Nephron (organoid): ENCODE measurements around the gene ROBO2.
A peak's percentile ranks its signal among the peaks of the same experiment; 100 is the strongest.

Experiments used
- H3K27ac Mint-ChIP-seq, 3 experiments: 2 replicates each; pipeline ENCODE4 v1.8.0; 2020; ENCODE audit warnings: mixed read lengths in 3 of 3, mild to moderate bottlenecking in 2 of 3, moderate library complexity in 1 of 3
- H3K27me3 Mint-ChIP-seq: 2 replicates; pipeline ENCODE4 v1.8.0; 2021; ENCODE audit warnings: low read depth, mild to moderate bottlenecking, moderate library complexity, mixed read lengths
- H3K36me3 Mint-ChIP-seq: 2 replicates; pipeline ENCODE4 v1.8.0; 2020; ENCODE audit warnings: low read depth, mixed read lengths
- H3K4me1 Mint-ChIP-seq: 2 replicates; pipeline ENCODE4 v1.8.0; 2020; ENCODE audit warnings: mixed read lengths
- H3K4me3 Mint-ChIP-seq, 3 experiments: 2 replicates each; pipeline ENCODE4 v1.8.0; 2020; ENCODE audit warnings: mild to moderate bottlenecking in 3 of 3, mixed read lengths in 3 of 3, moderate library complexity in 2 of 3
- H3K9me3 Mint-ChIP-seq: 2 replicates; pipeline ENCODE4 v1.8.0; 2020; ENCODE audit warnings: mixed read lengths
- TF ChIP-seq, protein P1 (sequence below), 3 experiments: fragments of 200-600 bp; sonication (generic); IDR thresholded peaks; one replicate each; pipeline ENCODE4 v1.5.0; 2021; ENCODE audit warnings: antibody characterized with exemption in 3 of 3; ENCODE audit not compliant: unreplicated experiment in 3 of 3

The ROBO2 gene

GRCh38 chr3:77468626-77469020 is 428.7 kb downstream of the ROBO2 start:
- Mint-ChIP-seq H3K27ac (peak overlapping the region; percentile 76 to 87 (median 77)), H3K27me3 (no peaks in the 10 kb centered on the region), H3K9me3 (peaks cover 8% of the 10 kb centered on the region), H3K36me3 (peaks cover 8% of the 10 kb centered on the region), H3K4me1 (peaks cover 45% of the 10 kb centered on the region), H3K4me3 (peak overlapping the region in 1 of 3 experiments; percentile 38)
- TF ChIP-seq, protein P1, sequence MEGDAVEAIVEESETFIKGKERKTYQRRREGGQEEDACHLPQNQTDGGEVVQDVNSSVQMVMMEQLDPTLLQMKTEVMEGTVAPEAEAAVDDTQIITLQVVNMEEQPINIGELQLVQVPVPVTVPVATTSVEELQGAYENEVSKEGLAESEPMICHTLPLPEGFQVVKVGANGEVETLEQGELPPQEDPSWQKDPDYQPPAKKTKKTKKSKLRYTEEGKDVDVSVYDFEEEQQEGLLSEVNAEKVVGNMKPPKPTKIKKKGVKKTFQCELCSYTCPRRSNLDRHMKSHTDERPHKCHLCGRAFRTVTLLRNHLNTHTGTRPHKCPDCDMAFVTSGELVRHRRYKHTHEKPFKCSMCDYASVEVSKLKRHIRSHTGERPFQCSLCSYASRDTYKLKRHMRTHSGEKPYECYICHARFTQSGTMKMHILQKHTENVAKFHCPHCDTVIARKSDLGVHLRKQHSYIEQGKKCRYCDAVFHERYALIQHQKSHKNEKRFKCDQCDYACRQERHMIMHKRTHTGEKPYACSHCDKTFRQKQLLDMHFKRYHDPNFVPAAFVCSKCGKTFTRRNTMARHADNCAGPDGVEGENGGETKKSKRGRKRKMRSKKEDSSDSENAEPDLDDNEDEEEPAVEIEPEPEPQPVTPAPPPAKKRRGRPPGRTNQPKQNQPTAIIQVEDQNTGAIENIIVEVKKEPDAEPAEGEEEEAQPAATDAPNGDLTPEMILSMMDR (IDR thresholded peaks at IDR 0.05; ENCODE audit: unreplicated experiment in 3 of 3), result no peak

DNA sequence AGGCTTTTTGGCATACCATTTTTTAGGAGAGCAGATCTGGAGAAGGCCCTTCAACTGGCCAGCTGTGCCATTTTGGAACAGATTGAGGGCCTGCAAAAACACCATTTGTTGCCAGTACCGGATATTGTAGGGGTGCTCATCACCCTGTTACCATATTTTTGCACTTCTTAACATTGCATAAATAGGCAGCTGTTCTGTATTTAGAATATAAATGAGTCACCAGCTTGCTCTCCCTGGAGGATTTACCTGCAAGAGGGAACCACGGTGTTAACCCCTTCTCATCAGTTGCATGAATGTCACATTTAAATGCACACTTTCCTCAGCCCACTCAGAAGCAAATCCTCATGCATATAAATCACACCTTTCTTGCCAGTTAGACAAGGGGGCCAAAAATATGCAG is 435.6 kb downstream of the ROBO2 start:
- no peaks in the 10 kb centered on the region for H3K27me3 Mint-ChIP-seq
- peaks cover 12% of the 10 kb centered on the region for H3K9me3 Mint-ChIP-seq
- no peak overlapping the region for H3K27ac Mint-ChIP-seq
- H3K4me1 Mint-ChIP-seq, result no peaks in the 10 kb centered on the region
- no peak overlapping the region for H3K4me3 Mint-ChIP-seq
- H3K36me3 Mint-ChIP-seq, result peaks cover 43% of the 10 kb centered on the region
- TF ChIP-seq, protein P1 (IDR thresholded peaks at IDR 0.05; ENCODE audit: unreplicated experiment in 3 of 3), result no peak

DNA sequence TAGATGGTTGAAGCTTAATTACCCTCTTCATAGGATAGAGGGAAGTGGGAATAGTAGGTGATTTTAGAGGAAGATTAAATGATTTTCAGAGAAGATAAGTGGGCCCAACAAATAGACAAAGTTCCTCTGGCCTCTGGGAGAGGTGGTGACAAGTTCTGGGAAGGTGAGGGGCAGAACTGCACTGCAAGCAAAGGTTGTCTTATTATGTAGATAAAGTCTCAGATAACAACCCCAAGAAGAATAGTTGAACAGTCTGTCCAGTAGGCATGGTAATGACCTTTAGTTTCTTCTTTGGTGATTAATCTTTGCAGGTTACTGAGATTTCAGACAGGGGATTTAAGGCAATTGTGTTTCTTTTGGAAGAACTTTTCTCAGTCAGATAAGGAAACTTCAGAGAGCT is 439.1 kb downstream of the ROBO2 start:
- TF ChIP-seq, protein P1 (IDR thresholded peaks at IDR 0.05; ENCODE audit: unreplicated experiment in 3 of 3), result no peak
- Mint-ChIP-seq H3K4me3 (no peak overlapping the region), H3K4me1 (no peaks in the 10 kb centered on the region), H3K27ac (no peak overlapping the region), H3K27me3 (no peaks in the 10 kb centered on the region), H3K36me3 (peaks cover 39% of the 10 kb centered on the region), H3K9me3 (peaks cover 5% of the 10 kb centered on the region)

GRCh38 chr3:77489216-77489615 is 449.3 kb downstream of the ROBO2 start:
- TF ChIP-seq, protein P1 (IDR thresholded peaks at IDR 0.05; ENCODE audit: unreplicated experiment in 3 of 3), result no peak
- no peaks in the 10 kb centered on the region for H3K27me3 Mint-ChIP-seq
- peaks cover 20% of the 10 kb centered on the region for H3K9me3 Mint-ChIP-seq
- H3K36me3 Mint-ChIP-seq, result peaks cover 60% of the 10 kb centered on the region
- no peak overlapping the region for H3K4me3 Mint-ChIP-seq
- no peaks in the 10 kb centered on the region for H3K4me1 Mint-ChIP-seq
- no peak overlapping the region for H3K27ac Mint-ChIP-seq

DNA sequence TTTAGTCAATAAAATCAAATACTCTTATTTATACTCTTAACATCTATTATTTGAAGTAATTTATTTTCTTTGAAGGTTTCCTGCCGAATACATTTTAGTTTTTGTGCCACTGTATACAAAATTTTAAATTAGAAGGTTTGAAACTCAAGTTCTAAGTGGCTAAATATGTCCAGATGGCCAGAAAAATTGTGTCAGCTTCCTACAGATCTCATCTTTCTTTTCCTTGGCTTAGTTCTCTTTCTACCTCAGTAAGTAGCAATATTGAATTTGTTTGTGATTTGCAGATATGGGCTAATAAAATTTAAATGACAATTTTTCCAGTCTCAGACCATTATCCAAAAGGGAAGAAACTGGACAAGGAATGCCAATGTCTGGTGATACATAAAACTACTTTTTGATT is 452.1 kb downstream of the ROBO2 start:
- Mint-ChIP-seq H3K9me3 (peaks cover 6% of the 10 kb centered on the region), H3K4me3 (no peak overlapping the region), H3K36me3 (peaks cover 35% of the 10 kb centered on the region), H3K27me3 (no peaks in the 10 kb centered on the region), H3K27ac (no peak overlapping the region), H3K4me1 (peaks cover 16% of the 10 kb centered on the region)
- TF ChIP-seq, protein P1 (IDR thresholded peaks at IDR 0.05; ENCODE audit: unreplicated experiment in 3 of 3), result no peak

DNA sequence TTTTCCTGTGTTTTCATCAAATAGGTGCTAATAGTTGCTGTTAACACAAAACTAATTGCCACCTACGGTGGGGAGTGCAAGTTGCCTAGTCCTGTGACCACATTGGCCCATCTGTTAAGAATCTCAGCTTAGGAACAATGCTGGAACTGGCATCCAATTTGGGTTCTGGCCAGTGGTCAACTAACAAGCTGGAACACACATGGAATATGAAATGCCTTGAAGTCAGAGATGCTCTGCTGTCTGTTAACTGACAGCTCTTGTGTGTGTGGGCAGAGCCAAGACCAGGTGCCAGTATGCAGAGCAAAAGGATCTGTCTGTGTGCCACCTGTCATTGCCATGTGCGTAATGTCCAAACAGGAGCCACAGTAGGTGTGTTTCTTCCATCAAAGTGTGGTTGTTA is 460.8 kb downstream of the ROBO2 start:
- no peak overlapping the region for H3K4me3 Mint-ChIP-seq
- no peaks in the 10 kb centered on the region for H3K27me3 Mint-ChIP-seq
- TF ChIP-seq, protein P1 (IDR thresholded peaks at IDR 0.05; ENCODE audit: unreplicated experiment in 3 of 3), result no peak
- H3K9me3 Mint-ChIP-seq, result no peaks in the 10 kb centered on the region
- H3K27ac Mint-ChIP-seq, result no peak overlapping the region
- H3K4me1 Mint-ChIP-seq, result peaks cover 16% of the 10 kb centered on the region
- peaks cover 11% of the 10 kb centered on the region for H3K36me3 Mint-ChIP-seq
